GM19372 (cell line): ENCODE measurements around the gene C11orf58.

ENCODE experiments used
- ATAC-seq: cut with Tn5 transposase; IDR thresholded peaks from one replicate; pipeline ENCODE4 v1.9.1; 2021; ENCODE audit warnings: mild to moderate bottlenecking, low read depth, moderate library complexity; ENCODE audit not compliant: unreplicated experiment

C11orf58 gene

GRCh38 chr11:16738193-16738946 is at the start of gene C11orf58:
TSS of gene C11orf58 (plus strand) at chr11:16738647. CDS start at chr11:16738779, 132 bp downstream.
- ATAC-seq = peak; percentile 96

GRCh38 chr11:16690086-16690485 is 48.4 kb upstream of the C11orf58 start:
- no peak for ATAC-seq

GRCh38 chr11:16703795-16704194 is 34.7 kb upstream of the C11orf58 start:
- ATAC-seq = no peak

- ATAC-seq = no peak
These were observed 24.9 kb upstream of the C11orf58 start for GRCh38 chr11:16713594-16713993.

- ATAC-seq = no peak
These were observed 15.7 kb upstream of the C11orf58 start for GRCh38 chr11:16722581-16723344.

- ATAC-seq = no peak
These were observed 10.6 kb upstream of the C11orf58 start for GRCh38 chr11:16727806-16728205.

- peak; percentile 15 for ATAC-seq
These were observed 642 bp upstream of the C11orf58 start for GRCh38 chr11:16737818-16738192.

- ATAC-seq = no peak
These were observed 734 bp downstream of the C11orf58 start for GRCh38 chr11:16738947-16739815.

GRCh38 chr11:16741473-16741872 is 3.0 kb downstream of the C11orf58 start:
- no peak for ATAC-seq

- ATAC-seq = no peak
These were observed 5.0 kb downstream of the C11orf58 start for GRCh38 chr11:16743478-16743877.

GRCh38 chr11:16744128-16744725 is 5.8 kb downstream of the C11orf58 start:
- no peak for ATAC-seq

- ATAC-seq = no peak
These were observed 7.6 kb downstream of the C11orf58 start for GRCh38 chr11:16745950-16746605.

- no peak for ATAC-seq
These were observed 10.6 kb downstream of the C11orf58 start for GRCh38 chr11:16749092-16749491.

- ATAC-seq = no peak
These were observed 11.2 kb downstream of the C11orf58 start for GRCh38 chr11:16749666-16750065.

GRCh38 chr11:16750417-16750816 is 12.0 kb downstream of the C11orf58 start:
- ATAC-seq = no peak

- no peak for ATAC-seq
These were observed 20.1 kb downstream of the C11orf58 start for GRCh38 chr11:16758382-16759024.

- ATAC-seq = no peak
These were observed 21.5 kb downstream of the C11orf58 start for GRCh38 chr11:16759857-16760508.

- no peak for ATAC-seq
These were observed 25.3 kb downstream of the C11orf58 start for GRCh38 chr11:16763746-16764145.

- ATAC-seq = no peak
These were observed 26.4 kb downstream of the C11orf58 start for GRCh38 chr11:16764888-16765287.
